ENCODE results near the gene AKR1C1. TPM values are rescaled to one million over a fixed set of nuclear protein-coding genes. Genes with fewer than 3 reads are reported as not detected.
"Not testable (repeated sequence)": the region's sequence is repeated elsewhere in the genome, so short reads cannot be mapped to it uniquely, and the experiment has no call there.

Gene AKR1C1
- total RNA-seq, 1 experiment from 2014 or later = 1.4 TPM

DNA sequence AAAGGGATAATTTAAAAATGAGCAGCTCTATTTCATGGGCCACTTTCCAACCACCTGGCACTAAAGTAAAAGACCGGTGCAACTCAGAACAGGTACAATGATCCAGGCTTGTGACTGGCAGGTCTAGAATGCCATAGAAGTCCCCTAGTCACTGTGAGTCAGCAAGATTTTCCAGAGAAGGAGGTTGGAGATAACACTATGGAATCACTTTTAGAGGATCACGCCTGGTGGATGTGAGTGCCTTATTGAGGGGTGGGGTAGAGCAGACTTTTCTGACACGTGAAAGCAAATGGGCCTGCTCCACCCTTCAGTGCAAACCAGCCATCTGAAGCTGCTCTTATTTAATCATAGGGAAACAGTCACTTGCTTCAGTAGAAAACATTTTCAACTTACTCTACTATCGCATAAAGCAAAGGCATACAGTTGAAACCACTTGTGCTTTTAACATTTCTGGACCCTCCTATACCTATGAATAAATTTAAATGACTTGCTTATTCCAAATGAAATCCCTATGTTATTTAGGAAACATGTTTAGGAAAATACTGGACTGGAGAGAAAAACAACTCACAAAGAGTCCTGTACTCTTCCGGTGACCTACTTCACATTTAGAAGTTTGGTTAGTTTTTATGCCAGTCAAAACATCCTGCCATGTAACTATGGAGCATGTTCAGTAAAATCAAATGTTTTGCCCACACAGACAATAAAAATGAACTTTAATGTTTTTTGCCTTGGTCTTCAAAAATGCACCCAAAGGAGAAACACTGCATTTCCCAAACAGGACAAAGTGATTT is 21.5 kb upstream of the AKR1C1 start:
- DNase-seq (ENCODE audit: low read depth in 1 of 2, low spot score in 2 of 2) = no peak
- H3K27me3 ChIP-seq (replicated peaks) = no peaks in the 10 kb centered on the region
- H3K4me1 ChIP-seq (replicated peaks) = 0 out of 2 replicates have a peak, but pooled peaks cover 4% of the 10 kb centered on the region
- no peak overlapping the region for H3K27ac ChIP-seq
- no peak overlapping the region for H3K4me3 ChIP-seq
- no peaks in the 10 kb centered on the region for H3K9me3 ChIP-seq (replicated peaks)
- H3K36me3 ChIP-seq = no peaks in the 10 kb centered on the region

DNA sequence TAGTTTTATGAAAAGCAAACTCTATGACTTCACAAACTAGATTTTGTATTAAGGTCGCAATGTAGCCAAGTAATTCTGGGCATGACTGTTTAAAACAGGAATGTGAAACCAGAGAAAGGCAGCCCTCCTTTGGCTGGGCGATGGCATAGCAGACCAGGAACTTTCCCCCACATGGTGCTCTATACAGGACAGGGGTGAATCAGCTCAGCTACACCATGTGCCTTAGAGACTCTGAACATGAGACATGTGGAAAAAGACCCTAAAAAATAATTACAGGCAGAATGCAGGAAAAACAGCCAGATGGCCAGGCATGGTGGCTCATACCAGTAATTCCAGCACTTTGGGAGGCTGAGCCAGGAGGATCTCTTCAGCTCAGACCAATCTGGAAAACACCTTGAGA is 20.3 kb upstream of the AKR1C1 start:
- not testable (repeated sequence) for H3K27me3 ChIP-seq (replicated peaks); DNase-seq (ENCODE audit: low read depth in 1 of 2, low spot score in 2 of 2); H3K27ac ChIP-seq; H3K36me3 ChIP-seq; H3K4me3 ChIP-seq; H3K9me3 ChIP-seq (replicated peaks)
- H3K4me1 ChIP-seq (replicated peaks) = peaks cover 15% of the 10 kb centered on the region

DNA sequence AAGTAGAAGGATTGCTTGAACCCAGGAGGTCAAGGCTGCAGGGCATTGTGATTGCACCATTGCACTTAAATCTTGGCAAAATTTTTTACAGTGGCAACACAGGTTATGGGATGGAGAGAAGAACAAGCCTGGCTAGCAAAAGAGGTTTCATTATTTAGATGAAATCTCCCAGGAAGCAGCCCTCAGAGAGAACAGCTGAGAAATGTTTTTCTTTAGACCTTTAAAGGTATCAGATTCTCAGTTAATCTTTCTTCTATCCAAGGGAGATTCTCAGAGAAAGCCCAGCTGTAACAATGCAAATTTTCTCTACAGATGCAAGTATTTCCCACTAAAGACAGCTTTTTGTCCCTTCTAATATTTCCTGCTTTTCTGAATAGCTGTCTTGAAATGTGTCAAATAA is 19.8 kb upstream of the AKR1C1 start:
- not testable (repeated sequence) for H3K4me3 ChIP-seq; H3K36me3 ChIP-seq; DNase-seq (ENCODE audit: low read depth in 1 of 2, low spot score in 2 of 2); H3K9me3 ChIP-seq (replicated peaks); H3K27me3 ChIP-seq (replicated peaks); H3K27ac ChIP-seq
- H3K4me1 ChIP-seq (replicated peaks) = peaks cover 18% of the 10 kb centered on the region

DNA sequence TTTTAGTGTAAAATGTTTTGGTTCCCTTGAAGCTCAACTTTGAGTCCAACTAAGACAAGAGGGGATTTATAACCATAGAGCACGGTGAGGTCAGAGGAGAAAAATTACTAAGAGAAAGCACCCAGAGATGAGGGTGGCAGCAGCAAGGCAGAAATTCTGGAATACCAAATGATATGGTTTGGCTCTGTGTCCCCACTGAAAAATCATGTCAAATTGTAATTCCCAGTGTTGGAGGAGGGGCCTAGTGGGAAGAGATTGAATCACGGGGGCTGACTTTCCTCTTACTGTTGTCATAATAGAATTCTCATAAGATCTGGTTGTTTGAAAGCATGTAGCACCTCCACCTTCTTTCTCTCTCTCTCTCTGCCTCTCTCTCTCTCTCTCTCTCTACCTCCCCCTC is 19.4 kb upstream of the AKR1C1 start:
- peaks cover 18% of the 10 kb centered on the region for H3K4me1 ChIP-seq (replicated peaks)
- DNase-seq (ENCODE audit: low read depth in 1 of 2, low spot score in 2 of 2) = no peak
- no peaks in the 10 kb centered on the region for H3K9me3 ChIP-seq (replicated peaks)
- H3K27ac ChIP-seq = no peak overlapping the region
- no peaks in the 10 kb centered on the region for H3K27me3 ChIP-seq (replicated peaks)
- no peak overlapping the region for H3K4me3 ChIP-seq
- no peaks in the 10 kb centered on the region for H3K36me3 ChIP-seq

DNA sequence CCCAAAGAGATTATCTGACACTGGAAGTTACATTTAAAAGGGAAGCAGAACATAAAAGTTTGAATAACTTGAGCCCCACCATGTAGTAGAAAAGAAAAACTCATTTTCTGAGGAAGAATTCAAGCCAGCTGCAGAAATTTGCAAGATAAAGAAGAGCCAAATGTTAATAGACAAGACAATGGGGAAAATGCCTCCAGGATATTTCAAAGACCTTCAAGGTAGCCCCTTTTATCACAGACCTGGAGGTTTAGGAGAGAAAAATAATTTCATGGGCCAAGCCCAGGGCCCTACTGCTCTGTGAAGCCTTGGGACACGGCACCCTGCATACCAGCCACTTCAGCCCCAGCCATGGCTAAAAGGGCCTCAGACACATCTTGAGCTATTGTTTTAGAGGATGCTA is 18.4 kb upstream of the AKR1C1 start:
- Histone ChIP-seq H3K27ac (no peak overlapping the region), H3K4me3 (no peak overlapping the region), H3K4me1 (replicated peaks) (peaks cover 14% of the 10 kb centered on the region), H3K9me3 (replicated peaks) (no peaks in the 10 kb centered on the region), H3K27me3 (replicated peaks) (no peaks in the 10 kb centered on the region), H3K36me3 (no peaks in the 10 kb centered on the region)
- no peak for DNase-seq (ENCODE audit: low read depth in 1 of 2, low spot score in 2 of 2)

DNA sequence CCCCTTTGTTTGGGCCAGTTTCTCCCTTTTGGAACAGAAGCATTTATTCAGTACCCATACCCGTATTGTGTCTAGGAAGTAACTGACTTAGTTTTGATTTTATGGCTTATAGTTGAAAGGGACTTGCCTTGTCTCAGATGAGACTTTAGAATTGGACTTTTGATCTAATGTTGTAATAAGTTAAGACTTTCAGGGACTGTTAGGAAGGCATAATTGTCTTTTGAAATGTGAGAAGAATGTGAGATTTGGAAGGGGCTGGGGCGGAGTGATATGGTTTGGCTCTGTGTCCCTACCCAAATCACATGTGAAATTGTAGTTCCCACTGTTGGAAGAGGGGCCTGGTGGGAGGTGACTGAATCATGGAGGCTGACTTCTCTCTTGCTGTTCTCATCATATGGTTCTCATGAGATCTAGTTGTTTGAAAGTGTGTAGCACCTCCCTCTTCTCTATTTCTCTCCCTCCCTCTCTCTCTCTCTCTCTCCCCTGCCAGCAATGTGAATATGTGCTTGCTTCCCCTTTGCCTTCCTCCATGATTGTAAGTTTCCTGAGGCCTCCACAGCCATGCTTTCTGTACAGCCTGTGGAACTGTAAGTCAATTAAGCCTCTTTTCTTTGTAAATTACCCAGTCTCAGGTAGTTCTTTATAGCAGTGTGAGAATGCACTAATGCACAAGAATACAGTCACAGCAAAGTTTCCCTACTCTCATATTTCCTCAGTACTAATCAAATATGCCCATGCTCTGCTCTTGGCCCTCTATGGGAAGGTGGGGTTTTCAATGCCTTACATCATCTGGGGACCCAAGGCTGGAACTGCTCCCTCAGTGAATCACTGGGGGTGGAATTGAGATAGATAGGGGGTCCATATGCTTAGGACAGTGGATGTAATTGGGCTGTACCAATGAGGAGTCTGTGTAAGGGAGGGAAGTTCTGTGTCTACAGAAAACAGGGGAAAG is 17.2 kb upstream of the AKR1C1 start:
- Histone ChIP-seq H3K27me3 (replicated peaks) (no peaks in the 10 kb centered on the region), H3K4me1 (replicated peaks) (peaks cover 14% of the 10 kb centered on the region), H3K9me3 (replicated peaks) (no peaks in the 10 kb centered on the region), H3K36me3 (no peaks in the 10 kb centered on the region), H3K4me3 (no peak overlapping the region), H3K27ac (no peak overlapping the region)
- no peak for DNase-seq (ENCODE audit: low read depth in 1 of 2, low spot score in 2 of 2)

DNA sequence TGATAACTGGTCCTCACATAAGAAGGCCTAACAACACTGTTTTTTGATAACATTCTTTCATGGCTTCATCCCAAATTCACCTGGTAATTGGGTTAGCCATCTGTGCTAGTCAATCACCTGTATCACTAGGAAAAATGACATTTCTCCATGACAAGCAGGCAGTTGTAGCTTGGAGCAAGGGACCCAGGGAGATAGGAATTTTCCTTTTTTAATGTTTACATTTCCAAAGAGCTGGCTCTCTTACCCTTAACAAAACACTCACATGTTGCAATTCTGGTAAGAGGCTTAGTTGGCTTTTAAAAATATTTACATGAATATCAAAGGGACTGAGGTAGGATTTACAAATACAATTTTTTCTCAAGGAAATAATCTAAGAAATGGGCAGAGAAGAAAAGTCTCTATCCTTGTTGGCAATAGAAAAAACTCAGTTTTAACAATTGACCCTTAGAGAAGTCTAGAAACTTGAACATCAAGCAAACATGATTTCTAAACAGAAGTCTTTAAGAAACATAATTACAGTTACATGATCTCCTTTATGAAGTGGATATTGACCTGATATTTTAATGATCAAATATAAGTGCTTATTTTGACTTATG is 16.1 kb upstream of the AKR1C1 start:
- no peak for DNase-seq (ENCODE audit: low read depth in 1 of 2, low spot score in 2 of 2)
- Histone ChIP-seq H3K9me3 (replicated peaks) (no peaks in the 10 kb centered on the region), H3K27me3 (replicated peaks) (no peaks in the 10 kb centered on the region), H3K27ac (no peak overlapping the region; the same call in 1 of the 2 replicates), H3K4me1 (replicated peaks) (peaks cover 14% of the 10 kb centered on the region), H3K4me3 (no peak overlapping the region), H3K36me3 (no peaks in the 10 kb centered on the region)

DNA sequence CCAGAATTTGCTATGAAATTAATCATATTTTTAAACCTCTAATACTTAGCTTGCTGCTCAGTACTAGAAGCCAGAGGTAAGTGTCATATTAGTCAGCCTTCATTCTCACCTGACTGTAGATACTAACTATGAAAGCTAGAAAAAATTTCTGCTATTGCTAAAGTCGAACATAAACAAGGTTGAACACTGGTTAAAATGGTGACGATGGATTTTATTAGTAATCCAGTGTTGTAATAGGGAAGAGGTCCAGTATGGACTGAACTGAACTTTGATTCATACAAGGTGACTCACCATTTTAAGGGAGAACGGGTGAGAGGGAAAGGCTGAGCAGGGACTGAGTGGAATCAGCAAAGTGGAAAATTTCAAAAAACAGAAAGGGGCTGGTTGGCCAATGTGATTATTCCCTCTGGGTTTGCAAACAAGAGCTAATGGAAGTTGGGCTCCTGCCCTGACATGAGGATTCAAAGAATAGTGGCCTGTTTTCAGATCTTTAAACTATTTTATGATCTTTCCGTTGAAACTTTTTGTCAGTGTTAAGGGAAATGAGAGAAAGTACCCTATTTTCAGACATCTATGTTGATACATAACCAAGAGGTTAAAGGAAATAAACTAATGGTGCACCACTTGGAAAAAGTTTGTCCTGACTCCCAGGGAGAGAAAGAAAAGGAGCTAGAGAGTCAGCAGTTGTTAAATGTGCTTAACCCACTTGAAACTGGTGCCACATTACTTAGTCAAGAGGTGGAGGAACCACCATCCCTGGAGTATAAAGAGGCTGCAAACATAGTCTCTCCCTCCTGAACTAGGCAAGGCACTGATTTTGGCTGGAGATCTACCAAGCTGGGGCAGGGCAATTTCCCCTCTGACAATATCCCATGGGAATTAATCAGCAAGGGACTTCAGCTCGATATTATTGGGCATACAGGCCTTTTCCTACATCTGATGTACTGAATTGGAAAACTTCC is 15.3 kb upstream of the AKR1C1 start:
- Histone ChIP-seq H3K27me3 (replicated peaks) (no peaks in the 10 kb centered on the region), H3K36me3 (no peaks in the 10 kb centered on the region), H3K9me3 (replicated peaks) (no peaks in the 10 kb centered on the region), H3K27ac (peak overlapping the region; percentile 15; the same call in 1 of the 2 replicates), H3K4me1 (replicated peaks) (peaks cover 14% of the 10 kb centered on the region), H3K4me3 (no peak overlapping the region)
- DNase-seq (ENCODE audit: low read depth in 1 of 2, low spot score in 2 of 2) = peak in 1 of 2 experiments; percentile 11

DNA sequence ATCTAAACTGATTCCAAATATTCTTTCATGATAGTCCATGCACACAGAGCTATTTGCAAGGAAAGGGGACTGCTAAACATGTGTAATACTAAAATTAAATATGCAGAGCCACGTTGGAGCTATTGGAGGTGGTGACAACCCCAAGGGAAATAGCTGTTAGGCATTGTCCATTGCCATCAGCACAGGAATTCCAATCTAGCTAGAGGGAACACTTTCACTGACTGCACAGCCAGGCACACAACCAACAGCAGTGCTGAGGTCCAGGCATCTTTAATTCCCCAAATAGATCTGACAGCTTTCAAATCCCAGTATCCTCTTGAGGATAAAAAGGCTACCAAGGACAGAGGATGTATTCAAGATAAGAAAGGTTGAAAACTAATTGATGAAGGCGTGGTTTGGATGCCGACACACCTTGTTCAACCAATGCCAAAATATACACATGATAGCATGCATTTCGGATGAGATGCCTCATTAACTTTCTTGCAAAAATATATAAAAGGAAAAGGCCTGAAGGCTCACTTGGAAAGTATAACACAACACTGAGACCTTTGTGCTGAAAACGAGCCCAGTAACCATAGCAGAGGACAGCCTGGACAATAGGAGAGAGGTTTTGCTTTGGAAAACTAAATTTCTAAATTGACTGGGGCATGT is 11.6 kb upstream of the AKR1C1 start:
- H3K27me3 ChIP-seq (replicated peaks); DNase-seq (ENCODE audit: low read depth in 1 of 2, low spot score in 2 of 2): not testable (repeated sequence)

DNA sequence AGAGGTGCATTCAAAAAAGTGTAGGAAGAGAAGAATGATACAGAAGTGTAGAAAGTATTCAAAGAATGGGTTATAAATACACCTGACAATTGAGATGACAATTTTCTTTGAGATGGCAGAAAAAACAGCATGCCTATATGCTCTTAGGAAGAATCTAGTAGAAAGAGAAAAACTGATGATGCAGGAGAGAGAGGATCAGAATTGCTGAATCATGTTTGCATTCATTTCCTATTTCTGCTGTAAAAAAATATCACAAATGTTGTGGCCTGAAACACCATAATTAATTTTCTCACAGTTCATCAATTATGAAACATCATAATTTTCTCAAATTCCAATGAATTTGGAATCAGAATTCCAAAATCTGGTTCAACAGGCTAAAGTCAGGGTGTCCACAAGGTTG is 9.8 kb upstream of the AKR1C1 start:
- Histone ChIP-seq H3K9me3 (replicated peaks) (no peaks in the 10 kb centered on the region), H3K4me3 (no peak overlapping the region), H3K36me3 (no peaks in the 10 kb centered on the region), H3K27ac (no peak overlapping the region), H3K27me3 (replicated peaks) (no peaks in the 10 kb centered on the region), H3K4me1 (replicated peaks) (no peaks in the 10 kb centered on the region)
- DNase-seq (ENCODE audit: low read depth in 1 of 2, low spot score in 2 of 2) = no peak

More for the DNA sequence above, 11.6 kb upstream of the AKR1C1 start:
- not testable (repeated sequence) for H3K27ac ChIP-seq; H3K36me3 ChIP-seq; H3K4me3 ChIP-seq; H3K9me3 ChIP-seq (replicated peaks)
- H3K4me1 ChIP-seq (replicated peaks) = peaks cover 14% of the 10 kb centered on the region

DNA sequence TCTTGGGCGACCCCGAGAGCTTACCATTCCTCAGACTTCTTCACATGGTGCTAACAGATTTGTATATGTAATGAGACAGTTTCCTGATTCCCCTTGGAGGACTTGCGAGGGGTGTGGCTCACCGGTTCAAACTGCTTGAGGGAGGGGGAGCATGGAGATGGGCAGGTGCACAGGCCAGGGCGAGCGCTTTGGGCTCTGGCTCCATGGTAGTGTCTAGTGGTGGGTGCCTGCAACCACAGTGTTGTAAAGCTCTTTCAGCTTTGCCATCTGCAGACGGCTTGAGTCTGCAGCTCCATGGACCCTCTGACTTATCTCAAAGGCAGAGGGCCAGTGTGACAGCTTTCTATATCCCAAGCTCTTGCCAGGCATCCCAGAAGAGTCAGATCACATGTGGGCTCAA is 7.1 kb upstream of the AKR1C1 start:
- not testable (repeated sequence) for H3K27ac ChIP-seq; H3K27me3 ChIP-seq (replicated peaks); H3K36me3 ChIP-seq; H3K4me3 ChIP-seq; H3K9me3 ChIP-seq (replicated peaks); H3K4me1 ChIP-seq (replicated peaks); DNase-seq (ENCODE audit: low read depth in 1 of 2, low spot score in 2 of 2)

DNA sequence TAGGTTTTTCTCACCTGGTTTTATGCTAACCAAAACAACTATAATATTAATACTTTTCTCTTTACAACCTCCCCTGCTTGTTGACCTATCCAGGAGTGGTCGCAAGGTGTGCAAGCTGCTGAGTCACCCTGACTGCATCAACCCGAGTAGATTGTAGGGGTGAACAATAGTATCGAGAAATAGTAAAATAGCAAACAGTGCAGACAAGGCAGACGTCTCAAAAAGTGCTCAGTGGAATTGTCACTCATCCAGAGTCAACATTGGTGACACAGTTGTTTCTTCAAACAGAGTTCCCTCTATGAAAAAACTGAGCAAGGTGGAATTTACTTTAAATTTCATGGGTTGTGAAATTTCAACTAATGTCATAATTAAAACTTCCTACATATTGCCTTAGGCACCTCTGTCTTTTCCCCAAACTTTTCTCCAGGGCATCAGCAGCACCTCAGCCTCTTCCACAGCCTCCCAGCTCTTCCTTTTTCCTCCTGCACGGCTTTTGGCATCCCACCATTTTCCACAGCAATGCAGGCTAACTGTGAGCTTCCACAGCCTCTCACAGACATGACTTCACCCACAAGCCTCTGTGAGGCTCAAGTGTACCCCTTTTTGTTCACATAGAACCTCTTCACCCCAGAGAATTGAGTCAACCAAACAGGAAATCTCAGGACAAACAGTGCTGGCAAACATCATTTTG is 6.1 kb upstream of the AKR1C1 start:
- H3K4me1 ChIP-seq (replicated peaks); DNase-seq (ENCODE audit: low read depth in 1 of 2, low spot score in 2 of 2); H3K4me3 ChIP-seq; H3K9me3 ChIP-seq (replicated peaks); H3K27me3 ChIP-seq (replicated peaks); H3K27ac ChIP-seq; H3K36me3 ChIP-seq: not testable (repeated sequence)

Measured in SJSA1 (cell line).